Neural cell (in vitro differentiated cells): Measurements from ENCODE around the gene KCTD16. TPM values are rescaled to one million over a fixed set of nuclear protein-coding genes. Genes with fewer than 3 reads are reported as not detected.

Experiments used
- H2AFZ ChIP-seq: fragments of 200-600, 300-800 bp; sonication (generic), shearing (Covaris generic); 2 replicates; pipeline ENCODE4 v1.6.0; 2014; ENCODE audit warnings: low read depth, mild to moderate bottlenecking, antibody characterized with exemption, low read length, moderate library complexity
- H3F3A ChIP-seq: fragments of 200-600 bp; shearing (Covaris generic); 2 replicates; pipeline ENCODE4 v1.6.1; 2016; ENCODE audit warnings: mild to moderate bottlenecking, moderate library complexity, mixed read lengths, antibody characterized with exemption, low read length; ENCODE audit not compliant: insufficient read depth, poor library complexity, severe bottlenecking
- H3K27ac ChIP-seq: fragments of 200-600, 300-800 bp; sonication (generic), shearing (Covaris generic); 2 replicates; pipeline ENCODE4 v1.5.1; 2014; ENCODE audit warnings: mild to moderate bottlenecking, low read length, moderate library complexity
- H3K27me3 ChIP-seq: fragments of 300-800, 200-600 bp; sonication (generic), shearing (Covaris generic); 2 replicates; pipeline ENCODE4 v1.6.0; 2014; ENCODE audit warnings: mild to moderate bottlenecking, low read depth, low read length, moderate library complexity; ENCODE audit not compliant: insufficient read depth
- H3K36me3 ChIP-seq: fragments of 300-800, 200-600 bp; sonication (generic), shearing (Covaris generic); 2 replicates; pipeline ENCODE4 v1.5.1; 2014; ENCODE audit warnings: mild to moderate bottlenecking, antibody characterized with exemption, low read length, moderate library complexity; ENCODE audit not compliant: insufficient read depth
- H3K4me2 ChIP-seq: fragments of 300-800, 200-600 bp; sonication (generic), shearing (Covaris generic); 2 replicates; pipeline ENCODE4 v1.6.0; 2014; ENCODE audit warnings: mild to moderate bottlenecking, low read length
- H3K4me3 ChIP-seq: fragments of 300-800, 200-600 bp; sonication (generic), shearing (Covaris generic); 2 replicates; pipeline ENCODE4 v1.5.1; 2014; ENCODE audit warnings: mild to moderate bottlenecking, low read length, moderate library complexity
- H3K79me2 ChIP-seq: fragments of 200-600 bp; shearing (Covaris generic); replicated peaks from 2 replicates; pipeline ENCODE4 v1.6.0; 2014; ENCODE audit warnings: mild to moderate bottlenecking, low read length, moderate library complexity; ENCODE audit not compliant: insufficient read depth
- H3K9ac ChIP-seq: fragments of 300-800, 200-600 bp; sonication (generic), shearing (Covaris generic); 2 replicates; pipeline ENCODE4 v1.6.1; 2016; ENCODE audit warnings: mild to moderate bottlenecking, low read length, mixed read lengths
- H3K9me2 ChIP-seq: fragments of 200-600 bp; shearing (Covaris generic); 2 replicates; pipeline ENCODE4 v1.6.1; 2016; ENCODE audit warnings: mild to moderate bottlenecking, low read length, mixed read lengths; ENCODE audit not compliant: insufficient read depth
- H3K9me3 ChIP-seq: fragments of 200-600, 300-800 bp; sonication (generic), shearing (Covaris generic); 2 replicates; pipeline ENCODE4 v1.6.1; 2016; ENCODE audit warnings: mild to moderate bottlenecking, mixed run types, low read length, moderate library complexity, mixed read lengths
- H4K20me1 ChIP-seq: fragments of 200-600 bp; shearing (Covaris generic); 2 replicates; pipeline ENCODE4 v1.6.1; 2016; ENCODE audit warnings: mild to moderate bottlenecking, mixed run types; ENCODE audit not compliant: insufficient read depth
- EP300 ChIP-seq: fragments of 450-650 bp; conservative IDR thresholded peaks from 2 replicates; pipeline ENCODE4 v1.6.1; 2014; ENCODE audit warnings: antibody characterized with exemption, mild to moderate bottlenecking, moderate library complexity; ENCODE audit not compliant: poor library complexity, severe bottlenecking
- EZH2 ChIP-seq: fragments of 200-600, 300-800 bp; shearing (Covaris generic), sonication (generic); IDR thresholded peaks from 2 replicates; pipeline ENCODE4 v1.6.1; 2014; ENCODE audit warnings: antibody characterized with exemption, low read length, borderline replicate concordance, mild to moderate bottlenecking; ENCODE audit not compliant: insufficient read depth, poor library complexity, severe bottlenecking
- MXI1 ChIP-seq: fragments of 450-650 bp; conservative IDR thresholded peaks from 2 replicates; pipeline ENCODE4 v1.6.1; 2014; ENCODE audit warnings: antibody characterized with exemption, mild to moderate bottlenecking; ENCODE audit not compliant: poor library complexity, severe bottlenecking
- POLR2AphosphoS5 ChIP-seq: IDR thresholded peaks from 2 replicates; pipeline ENCODE4 v1.6.1; 2012
- RAD21 ChIP-seq: fragments of 450-650 bp; conservative IDR thresholded peaks from 2 replicates; pipeline ENCODE4 v1.6.1; 2014; ENCODE audit warnings: antibody characterized with exemption, mild to moderate bottlenecking, moderate library complexity
- SMC3 ChIP-seq: fragments of 450-650 bp; conservative IDR thresholded peaks from 2 replicates; pipeline ENCODE4 v1.6.1; 2014; ENCODE audit warnings: antibody characterized with exemption, mild to moderate bottlenecking, moderate library complexity; ENCODE audit not compliant: poor library complexity
- TAF1 ChIP-seq: IDR thresholded peaks from 2 replicates; pipeline ENCODE4 v1.6.1; 2012; ENCODE audit warnings: low read depth
- polyA plus RNA-seq: library from polyadenylated mRNA; depleted of rRNA; stranded (reverse); fragments of >200 nt; gene quantifications from 2 replicates; pipeline ENCODE4 v1.2.3, GENCODE V29; 2014
- TF ChIP-seq, protein P1 (sequence below): IDR thresholded peaks from 2 replicates; pipeline ENCODE4 v1.6.1; 2012; ENCODE audit warnings: borderline replicate concordance
- TF ChIP-seq, protein P2 (sequence below): fragments of 450-650 bp; IDR thresholded peaks from 2 replicates; pipeline ENCODE4 v1.5.1; 2014; ENCODE audit warnings: antibody characterized with exemption, mild to moderate bottlenecking, moderate library complexity; ENCODE audit not compliant: poor library complexity, severe bottlenecking

KCTD16 gene
- polyA plus RNA-seq, 1 donor from 2014 or later = 7.1 TPM

DNA sequence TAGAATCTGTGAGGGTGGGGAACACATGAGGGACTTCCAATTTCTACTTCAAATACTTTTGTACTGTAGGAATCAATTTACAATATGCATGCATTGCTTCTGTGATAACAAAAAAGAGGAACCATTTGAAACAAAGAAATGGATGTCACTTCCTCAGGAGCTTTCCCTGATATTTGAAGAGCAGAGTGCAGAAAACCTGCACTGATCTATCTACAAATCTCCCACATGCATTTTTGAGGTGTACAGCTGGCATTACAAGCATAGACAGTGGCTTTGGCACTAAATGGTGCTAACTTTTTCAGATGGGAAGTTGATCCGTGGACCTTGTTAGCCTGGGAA is 27.9 kb upstream of the KCTD16 start:
- H4K20me1 ChIP-seq = no peaks in the 10 kb centered on the region
- H3K4me3 ChIP-seq = no peak overlapping the region
- no peak overlapping the region for H3K27ac ChIP-seq
- no peaks in the 10 kb centered on the region for H3K27me3 ChIP-seq
- H3K4me2 ChIP-seq = no peak overlapping the region
- H3K36me3 ChIP-seq = no peaks in the 10 kb centered on the region
- no peak overlapping the region for H2AFZ ChIP-seq
- no peak overlapping the region for H3K9ac ChIP-seq
- H3K9me2 ChIP-seq = no peaks in the 10 kb centered on the region
- H3F3A ChIP-seq = no peaks in the 10 kb centered on the region
- TF ChIP-seq EZH2 (no peak), SMC3 (no peak), EP300 (no peak)
- TF ChIP-seq, protein P1, sequence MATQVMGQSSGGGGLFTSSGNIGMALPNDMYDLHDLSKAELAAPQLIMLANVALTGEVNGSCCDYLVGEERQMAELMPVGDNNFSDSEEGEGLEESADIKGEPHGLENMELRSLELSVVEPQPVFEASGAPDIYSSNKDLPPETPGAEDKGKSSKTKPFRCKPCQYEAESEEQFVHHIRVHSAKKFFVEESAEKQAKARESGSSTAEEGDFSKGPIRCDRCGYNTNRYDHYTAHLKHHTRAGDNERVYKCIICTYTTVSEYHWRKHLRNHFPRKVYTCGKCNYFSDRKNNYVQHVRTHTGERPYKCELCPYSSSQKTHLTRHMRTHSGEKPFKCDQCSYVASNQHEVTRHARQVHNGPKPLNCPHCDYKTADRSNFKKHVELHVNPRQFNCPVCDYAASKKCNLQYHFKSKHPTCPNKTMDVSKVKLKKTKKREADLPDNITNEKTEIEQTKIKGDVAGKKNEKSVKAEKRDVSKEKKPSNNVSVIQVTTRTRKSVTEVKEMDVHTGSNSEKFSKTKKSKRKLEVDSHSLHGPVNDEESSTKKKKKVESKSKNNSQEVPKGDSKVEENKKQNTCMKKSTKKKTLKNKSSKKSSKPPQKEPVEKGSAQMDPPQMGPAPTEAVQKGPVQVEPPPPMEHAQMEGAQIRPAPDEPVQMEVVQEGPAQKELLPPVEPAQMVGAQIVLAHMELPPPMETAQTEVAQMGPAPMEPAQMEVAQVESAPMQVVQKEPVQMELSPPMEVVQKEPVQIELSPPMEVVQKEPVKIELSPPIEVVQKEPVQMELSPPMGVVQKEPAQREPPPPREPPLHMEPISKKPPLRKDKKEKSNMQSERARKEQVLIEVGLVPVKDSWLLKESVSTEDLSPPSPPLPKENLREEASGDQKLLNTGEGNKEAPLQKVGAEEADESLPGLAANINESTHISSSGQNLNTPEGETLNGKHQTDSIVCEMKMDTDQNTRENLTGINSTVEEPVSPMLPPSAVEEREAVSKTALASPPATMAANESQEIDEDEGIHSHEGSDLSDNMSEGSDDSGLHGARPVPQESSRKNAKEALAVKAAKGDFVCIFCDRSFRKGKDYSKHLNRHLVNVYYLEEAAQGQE = no peak
- H3K9me3 ChIP-seq = no peaks in the 10 kb centered on the region
- H3K79me2 ChIP-seq = no peaks in the 10 kb centered on the region

DNA sequence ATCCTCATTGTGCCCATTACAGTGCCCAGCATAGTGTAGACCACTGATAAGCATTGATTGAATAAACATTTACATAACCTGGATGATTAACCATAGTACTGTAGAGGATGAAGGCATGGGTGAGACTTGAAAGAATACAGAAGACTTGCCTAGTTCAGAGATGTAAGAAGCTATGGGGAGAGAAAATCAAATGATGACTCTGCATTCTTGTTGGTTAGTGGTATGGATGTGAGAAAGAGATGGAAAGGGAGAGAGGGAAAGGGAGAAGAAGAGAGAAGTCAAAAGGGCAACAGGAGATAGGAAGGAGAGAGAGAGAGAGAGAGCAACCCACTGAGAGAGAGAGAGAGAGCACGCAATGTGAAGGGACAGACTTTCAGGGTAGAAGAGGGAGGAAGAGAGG is 27.0 kb upstream of the KCTD16 start:
- Histone ChIP-seq H3K27ac (no peak overlapping the region), H2AFZ (no peak overlapping the region), H3K9ac (no peak overlapping the region), H3K79me2 (no peaks in the 10 kb centered on the region), H3K4me3 (no peak overlapping the region), H3K36me3 (no peaks in the 10 kb centered on the region), H3K9me2 (no peaks in the 10 kb centered on the region), H3K27me3 (no peaks in the 10 kb centered on the region), H3K4me2 (no peak overlapping the region), H3F3A (no peaks in the 10 kb centered on the region), H3K9me3 (no peaks in the 10 kb centered on the region), H4K20me1 (no peaks in the 10 kb centered on the region)
- TF ChIP-seq, protein P2, sequence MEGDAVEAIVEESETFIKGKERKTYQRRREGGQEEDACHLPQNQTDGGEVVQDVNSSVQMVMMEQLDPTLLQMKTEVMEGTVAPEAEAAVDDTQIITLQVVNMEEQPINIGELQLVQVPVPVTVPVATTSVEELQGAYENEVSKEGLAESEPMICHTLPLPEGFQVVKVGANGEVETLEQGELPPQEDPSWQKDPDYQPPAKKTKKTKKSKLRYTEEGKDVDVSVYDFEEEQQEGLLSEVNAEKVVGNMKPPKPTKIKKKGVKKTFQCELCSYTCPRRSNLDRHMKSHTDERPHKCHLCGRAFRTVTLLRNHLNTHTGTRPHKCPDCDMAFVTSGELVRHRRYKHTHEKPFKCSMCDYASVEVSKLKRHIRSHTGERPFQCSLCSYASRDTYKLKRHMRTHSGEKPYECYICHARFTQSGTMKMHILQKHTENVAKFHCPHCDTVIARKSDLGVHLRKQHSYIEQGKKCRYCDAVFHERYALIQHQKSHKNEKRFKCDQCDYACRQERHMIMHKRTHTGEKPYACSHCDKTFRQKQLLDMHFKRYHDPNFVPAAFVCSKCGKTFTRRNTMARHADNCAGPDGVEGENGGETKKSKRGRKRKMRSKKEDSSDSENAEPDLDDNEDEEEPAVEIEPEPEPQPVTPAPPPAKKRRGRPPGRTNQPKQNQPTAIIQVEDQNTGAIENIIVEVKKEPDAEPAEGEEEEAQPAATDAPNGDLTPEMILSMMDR = no peak
- TF ChIP-seq MXI1 (no peak), EZH2 (no peak), SMC3 (no peak), TAF1 (no peak), EP300 (no peak), POLR2AphosphoS5 (no peak), RAD21 (no peak)
- TF ChIP-seq, protein P1 = no peak
